ENCODE results near the gene CSF2. TPM values are rescaled to one million over a fixed set of nuclear protein-coding genes. Genes with fewer than 3 reads are reported as not detected.
"Not testable (repeated sequence)": the region's sequence is repeated elsewhere in the genome, so short reads cannot be mapped to it uniquely, and the experiment has no call there.

CSF2 gene
- total RNA-seq, 2 experiments from 2014 or later, result not detected

- no peaks in the 10 kb centered on the region for H3K9me3 ChIP-seq (ENCODE audit: low read length)
- no peak for DNase-seq (ENCODE audit: low spot score)
- intact Hi-C loops (cut with micrococcal nuclease; ENCODE audit: unreplicated experiment), result loop anchor here (5.0 kb wide), 1 partner anchor 52 kb away; no protein-coding TSS in a partner anchor
- no peaks in the 10 kb centered on the region for H3K9me2 ChIP-seq (ENCODE audit: insufficient read depth, low read length)
- ChIA-PET CTCF (ENCODE audit: unreplicated experiment) (no interaction called here), POLR2A (interaction anchor here (0.9 kb wide), 1 partner anchor 10 kb away, joined by 6 read pairs; no protein-coding TSS in a partner anchor)
- no peak overlapping the region for H3K4me2 ChIP-seq (ENCODE audit: low read length)
- H3K4me1 ChIP-seq (ENCODE audit: insufficient read depth, low read length, poor library complexity, severe bottlenecking), result no peaks in the 10 kb centered on the region
- no peak overlapping the region for H3K27ac ChIP-seq (ENCODE audit: low read depth, low read length, poor library complexity, severe bottlenecking)
- no peak overlapping the region for H2AFZ ChIP-seq (ENCODE audit: low read length)
- no peaks in the 10 kb centered on the region for H4K20me1 ChIP-seq (ENCODE audit: insufficient read depth, low read length)
- H3K36me3 ChIP-seq (ENCODE audit: insufficient read depth, low read length), result no peaks in the 10 kb centered on the region
- no peak for TF ChIP-seq EZH2phosphoT487 (IDR thresholded peaks at IDR 0.05; ENCODE audit: borderline replicate concordance, low read depth, low read length)
- TF ChIP-seq, protein P1, sequence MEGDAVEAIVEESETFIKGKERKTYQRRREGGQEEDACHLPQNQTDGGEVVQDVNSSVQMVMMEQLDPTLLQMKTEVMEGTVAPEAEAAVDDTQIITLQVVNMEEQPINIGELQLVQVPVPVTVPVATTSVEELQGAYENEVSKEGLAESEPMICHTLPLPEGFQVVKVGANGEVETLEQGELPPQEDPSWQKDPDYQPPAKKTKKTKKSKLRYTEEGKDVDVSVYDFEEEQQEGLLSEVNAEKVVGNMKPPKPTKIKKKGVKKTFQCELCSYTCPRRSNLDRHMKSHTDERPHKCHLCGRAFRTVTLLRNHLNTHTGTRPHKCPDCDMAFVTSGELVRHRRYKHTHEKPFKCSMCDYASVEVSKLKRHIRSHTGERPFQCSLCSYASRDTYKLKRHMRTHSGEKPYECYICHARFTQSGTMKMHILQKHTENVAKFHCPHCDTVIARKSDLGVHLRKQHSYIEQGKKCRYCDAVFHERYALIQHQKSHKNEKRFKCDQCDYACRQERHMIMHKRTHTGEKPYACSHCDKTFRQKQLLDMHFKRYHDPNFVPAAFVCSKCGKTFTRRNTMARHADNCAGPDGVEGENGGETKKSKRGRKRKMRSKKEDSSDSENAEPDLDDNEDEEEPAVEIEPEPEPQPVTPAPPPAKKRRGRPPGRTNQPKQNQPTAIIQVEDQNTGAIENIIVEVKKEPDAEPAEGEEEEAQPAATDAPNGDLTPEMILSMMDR (conservative IDR thresholded peaks at IDR 0.05; ENCODE audit: low read length), result no peak
- BruUV-seq (replicated peaks), result no TSS peak
- no peaks in the 10 kb centered on the region for H3K79me2 ChIP-seq (ENCODE audit: insufficient read depth, low read depth, low read length)
- no peak overlapping the region for H3K4me3 ChIP-seq (ENCODE audit: low read depth, low read length, poor library complexity, severe bottlenecking)
Measured at GRCh38 chr5:132115375-132115774, 41.8 kb downstream of the CSF2 start.

DNA sequence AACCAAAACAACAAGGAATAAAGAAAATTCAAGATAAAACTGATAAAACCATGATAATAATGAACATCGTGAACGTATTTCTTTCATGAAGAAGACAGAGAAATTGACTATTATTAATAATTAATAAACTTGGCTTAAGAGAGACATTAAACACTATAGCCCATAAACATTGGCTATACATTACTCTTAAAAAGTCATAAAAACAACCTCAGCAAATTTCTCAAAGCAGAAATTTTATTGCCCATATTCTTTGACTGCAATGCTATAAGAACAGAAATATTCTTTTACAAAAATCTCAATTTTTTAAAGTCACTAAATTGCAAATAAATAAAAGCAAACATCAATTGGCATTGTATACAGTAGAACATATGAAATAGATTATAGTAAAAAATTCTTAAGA lies 42.5 kb downstream of the CSF2 start:
- H3K9me2 ChIP-seq (ENCODE audit: insufficient read depth, low read length), result no peaks in the 10 kb centered on the region
- no peak for DNase-seq (ENCODE audit: low spot score)
- no peaks in the 10 kb centered on the region for H4K20me1 ChIP-seq (ENCODE audit: insufficient read depth, low read length)
- no peaks in the 10 kb centered on the region for H3K9me3 ChIP-seq (ENCODE audit: low read length)
- ChIA-PET POLR2A (interaction anchor here (0.6 kb wide), 1 partner anchor 12 kb away, joined by 4 read pairs; no protein-coding TSS in a partner anchor), CTCF (ENCODE audit: unreplicated experiment) (no interaction called here)
- intact Hi-C loops (cut with micrococcal nuclease; ENCODE audit: unreplicated experiment), result loop anchor here (5.0 kb wide), 1 partner anchor 51 kb away; no protein-coding TSS in a partner anchor
- no peaks in the 10 kb centered on the region for H3K79me2 ChIP-seq (ENCODE audit: insufficient read depth, low read depth, low read length)
- no peak overlapping the region for H3K27ac ChIP-seq (ENCODE audit: low read depth, low read length, poor library complexity, severe bottlenecking)
- no peak overlapping the region for H3K4me3 ChIP-seq (ENCODE audit: low read depth, low read length, poor library complexity, severe bottlenecking)
- H3K4me2 ChIP-seq (ENCODE audit: low read length), result no peak overlapping the region
- no peaks in the 10 kb centered on the region for H3K4me1 ChIP-seq (ENCODE audit: insufficient read depth, low read length, poor library complexity, severe bottlenecking)
- no peak overlapping the region for H2AFZ ChIP-seq (ENCODE audit: low read length)
- H3K36me3 ChIP-seq (ENCODE audit: insufficient read depth, low read length), result no peaks in the 10 kb centered on the region
- no TSS peak for BruUV-seq (replicated peaks)
- TF ChIP-seq, protein P1 (conservative IDR thresholded peaks at IDR 0.05; ENCODE audit: low read length), result no peak
- no peak for TF ChIP-seq EZH2phosphoT487 (IDR thresholded peaks at IDR 0.05; ENCODE audit: borderline replicate concordance, low read depth, low read length)

DNA sequence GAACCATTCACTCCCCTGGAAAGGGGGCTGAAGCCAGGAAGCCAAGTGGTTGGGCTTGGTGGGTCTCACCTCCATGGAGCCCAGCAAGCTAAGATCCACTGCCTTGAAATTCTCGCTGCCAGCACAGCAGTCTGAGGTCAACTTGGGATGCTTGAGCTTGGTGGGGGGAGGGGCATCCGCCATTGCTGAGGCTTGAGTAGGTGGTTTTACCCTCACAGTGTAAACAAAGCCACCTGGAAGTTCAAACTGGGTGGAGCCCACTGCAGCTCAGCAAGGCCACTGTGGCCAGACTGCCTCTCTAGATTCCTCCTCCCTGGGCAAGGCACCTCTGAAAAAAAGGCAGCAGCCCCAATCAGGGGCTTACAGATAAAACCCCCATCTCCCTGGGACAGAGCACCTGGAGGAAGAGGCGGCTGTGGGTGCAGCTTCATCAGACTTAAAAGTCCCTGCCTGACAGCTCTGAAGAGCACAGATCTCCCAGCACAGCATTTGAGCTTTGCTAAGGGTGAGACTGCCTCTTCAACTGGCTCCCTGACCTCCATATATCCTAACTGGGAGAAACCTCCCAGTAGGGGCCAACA lies 43.4 kb downstream of the CSF2 start:
- H2AFZ ChIP-seq (ENCODE audit: low read length); H3K9me3 ChIP-seq (ENCODE audit: low read length); H3K27ac ChIP-seq (ENCODE audit: low read depth, low read length, poor library complexity, severe bottlenecking); H3K4me1 ChIP-seq (ENCODE audit: insufficient read depth, low read length, poor library complexity, severe bottlenecking); DNase-seq (ENCODE audit: low spot score); BruUV-seq (replicated peaks); CTCF ChIA-PET (ENCODE audit: unreplicated experiment); H3K4me2 ChIP-seq (ENCODE audit: low read length); H4K20me1 ChIP-seq (ENCODE audit: insufficient read depth, low read length); H3K79me2 ChIP-seq (ENCODE audit: insufficient read depth, low read depth, low read length); H3K36me3 ChIP-seq (ENCODE audit: insufficient read depth, low read length); H3K9me2 ChIP-seq (ENCODE audit: insufficient read depth, low read length); H3K4me3 ChIP-seq (ENCODE audit: low read depth, low read length, poor library complexity, severe bottlenecking): not testable (repeated sequence)
- POLR2A ChIA-PET, result interaction anchor here (0.6 kb wide), 1 partner anchor 13 kb away, joined by 4 read pairs; no protein-coding TSS in a partner anchor
- intact Hi-C loops (cut with micrococcal nuclease; ENCODE audit: unreplicated experiment), result loop anchor here (5.0 kb wide), 1 partner anchor 50 kb away; no protein-coding TSS in a partner anchor

DNA sequence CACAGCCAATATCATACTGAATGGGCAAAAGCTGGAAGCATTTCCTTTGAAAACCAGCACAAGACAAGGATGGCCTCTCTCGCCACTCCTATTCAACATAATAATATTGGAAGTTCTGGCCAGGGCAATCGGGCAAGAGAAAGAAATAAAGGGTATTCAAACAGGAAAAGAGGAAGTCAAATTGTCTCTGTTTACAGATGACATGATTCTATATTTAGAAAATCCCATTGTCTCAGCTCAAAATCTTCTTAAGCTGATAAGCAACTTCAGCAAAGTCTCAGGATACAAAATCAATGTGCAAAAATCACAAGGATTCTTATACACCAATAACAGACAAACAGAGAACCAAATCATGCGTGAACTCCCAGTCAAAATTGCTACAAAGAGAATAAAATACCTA lies 47.1 kb downstream of the CSF2 start:
- H3K9me2 ChIP-seq (ENCODE audit: insufficient read depth, low read length); H3K4me2 ChIP-seq (ENCODE audit: low read length); H3K36me3 ChIP-seq (ENCODE audit: insufficient read depth, low read length); H3K27ac ChIP-seq (ENCODE audit: low read depth, low read length, poor library complexity, severe bottlenecking); intact Hi-C loops (cut with micrococcal nuclease; ENCODE audit: unreplicated experiment); H3K9me3 ChIP-seq (ENCODE audit: low read length); H3K79me2 ChIP-seq (ENCODE audit: insufficient read depth, low read depth, low read length); DNase-seq (ENCODE audit: low spot score); BruUV-seq (replicated peaks); H3K4me3 ChIP-seq (ENCODE audit: low read depth, low read length, poor library complexity, severe bottlenecking); H2AFZ ChIP-seq (ENCODE audit: low read length); H4K20me1 ChIP-seq (ENCODE audit: insufficient read depth, low read length); H3K4me1 ChIP-seq (ENCODE audit: insufficient read depth, low read length, poor library complexity, severe bottlenecking); CTCF ChIA-PET (ENCODE audit: unreplicated experiment); POLR2A ChIA-PET: not testable (repeated sequence)

DNA sequence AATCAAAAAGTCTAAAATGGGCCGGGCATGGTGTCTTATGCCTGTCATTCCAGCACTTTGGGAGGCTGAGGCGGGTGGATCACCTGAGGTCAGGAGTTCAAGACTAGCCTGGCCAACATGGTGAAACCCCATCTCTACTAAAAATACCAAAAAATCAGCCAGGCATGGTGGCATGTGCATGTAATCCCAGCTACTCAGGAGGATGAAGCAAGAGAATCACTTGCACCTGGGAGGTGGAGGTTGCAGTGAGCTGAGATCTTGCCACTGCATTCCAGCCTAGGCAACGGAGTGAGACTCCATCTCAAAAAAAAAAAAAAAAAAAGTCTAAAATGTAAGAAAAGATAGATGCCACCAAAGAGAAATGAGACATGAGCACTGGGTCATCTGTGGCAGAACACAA lies 49.4 kb downstream of the CSF2 start:
- H3K27ac ChIP-seq (ENCODE audit: low read depth, low read length, poor library complexity, severe bottlenecking); H4K20me1 ChIP-seq (ENCODE audit: insufficient read depth, low read length); H3K36me3 ChIP-seq (ENCODE audit: insufficient read depth, low read length); CTCF ChIA-PET (ENCODE audit: unreplicated experiment); DNase-seq (ENCODE audit: low spot score); H3K4me2 ChIP-seq (ENCODE audit: low read length); H3K9me2 ChIP-seq (ENCODE audit: insufficient read depth, low read length); H3K79me2 ChIP-seq (ENCODE audit: insufficient read depth, low read depth, low read length); H3K4me1 ChIP-seq (ENCODE audit: insufficient read depth, low read length, poor library complexity, severe bottlenecking); intact Hi-C loops (cut with micrococcal nuclease; ENCODE audit: unreplicated experiment); H3K4me3 ChIP-seq (ENCODE audit: low read depth, low read length, poor library complexity, severe bottlenecking); H2AFZ ChIP-seq (ENCODE audit: low read length); BruUV-seq (replicated peaks); POLR2A ChIA-PET; H3K9me3 ChIP-seq (ENCODE audit: low read length): not testable (repeated sequence)

All from OCI-LY7 (cell line).